Neural progenitor cell (in vitro differentiated cells): ENCODE data around the gene MDFIC2.

ENCODE experiments used
- EZH2 ChIP-seq: fragments of 200-600 bp; sonication (generic); IDR thresholded peaks from 2 replicates; pipeline ENCODE4 v1.6.1; 2017; ENCODE audit warnings: antibody characterized with exemption, mild to moderate bottlenecking, moderate library complexity
- EZH2phosphoT487 ChIP-seq: fragments of 200-600 bp; sonication (generic); IDR thresholded peaks from 2 replicates; pipeline ENCODE4 v1.6.1; 2017; ENCODE audit warnings: antibody characterized with exemption
- TF ChIP-seq, protein P1 (sequence below): fragments of 200-600 bp; sonication (generic); IDR thresholded peaks from 2 replicates; pipeline ENCODE4 v1.5.1; 2017; ENCODE audit warnings: antibody characterized with exemption, mild to moderate bottlenecking

DNA sequence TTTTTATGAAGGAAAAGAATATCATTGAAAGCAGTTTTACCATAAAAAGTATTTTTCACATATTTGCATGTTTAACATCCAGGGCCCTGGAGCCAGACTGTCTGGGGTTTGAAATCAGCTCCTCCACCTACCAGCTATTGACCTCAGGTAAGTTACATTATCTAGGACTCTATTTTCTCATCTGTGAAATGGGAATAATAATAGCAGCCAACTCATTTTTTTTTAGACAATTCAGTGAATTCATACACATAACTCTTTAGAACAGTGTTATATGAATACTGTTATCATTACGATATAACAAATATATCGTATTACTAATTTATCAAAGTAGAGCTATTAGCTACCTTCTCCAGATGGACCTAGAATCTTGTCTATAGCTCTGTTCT lies 21.3 kb downstream of the MDFIC2 start:
- TF ChIP-seq, protein P1, sequence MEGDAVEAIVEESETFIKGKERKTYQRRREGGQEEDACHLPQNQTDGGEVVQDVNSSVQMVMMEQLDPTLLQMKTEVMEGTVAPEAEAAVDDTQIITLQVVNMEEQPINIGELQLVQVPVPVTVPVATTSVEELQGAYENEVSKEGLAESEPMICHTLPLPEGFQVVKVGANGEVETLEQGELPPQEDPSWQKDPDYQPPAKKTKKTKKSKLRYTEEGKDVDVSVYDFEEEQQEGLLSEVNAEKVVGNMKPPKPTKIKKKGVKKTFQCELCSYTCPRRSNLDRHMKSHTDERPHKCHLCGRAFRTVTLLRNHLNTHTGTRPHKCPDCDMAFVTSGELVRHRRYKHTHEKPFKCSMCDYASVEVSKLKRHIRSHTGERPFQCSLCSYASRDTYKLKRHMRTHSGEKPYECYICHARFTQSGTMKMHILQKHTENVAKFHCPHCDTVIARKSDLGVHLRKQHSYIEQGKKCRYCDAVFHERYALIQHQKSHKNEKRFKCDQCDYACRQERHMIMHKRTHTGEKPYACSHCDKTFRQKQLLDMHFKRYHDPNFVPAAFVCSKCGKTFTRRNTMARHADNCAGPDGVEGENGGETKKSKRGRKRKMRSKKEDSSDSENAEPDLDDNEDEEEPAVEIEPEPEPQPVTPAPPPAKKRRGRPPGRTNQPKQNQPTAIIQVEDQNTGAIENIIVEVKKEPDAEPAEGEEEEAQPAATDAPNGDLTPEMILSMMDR, result no peak
- TF ChIP-seq EZH2phosphoT487, result no peak
- TF ChIP-seq EZH2, result no peak
